Neural crest cell (in vitro differentiated cells): ENCODE data around the gene PMFBP1. TPM values are rescaled to one million over a fixed set of nuclear protein-coding genes. Genes with fewer than 3 reads are reported as not detected.

ENCODE experiments used
- DNase-seq: peaks from one replicate; pipeline ENCODE4 v3.0.0; 2021; ENCODE audit warnings: low read depth, mixed read lengths, low spot score
- H3K27ac Mint-ChIP-seq: one replicate; pipeline ENCODE4 v1.8.0; 2021; ENCODE audit warnings: mild to moderate bottlenecking, mixed read lengths; ENCODE audit not compliant: unreplicated experiment
- H3K27me3 Mint-ChIP-seq: 2 replicates; pipeline ENCODE4 v1.8.0; 2021; ENCODE audit warnings: low read depth, mild to moderate bottlenecking, mixed read lengths
- H3K36me3 Mint-ChIP-seq: 2 replicates; pipeline ENCODE4 v1.8.0; 2021; ENCODE audit warnings: low read depth, mild to moderate bottlenecking, mixed read lengths
- H3K4me1 Mint-ChIP-seq: 2 replicates; pipeline ENCODE4 v1.8.0; 2021; ENCODE audit warnings: mixed read lengths
- H3K4me3 Mint-ChIP-seq: one replicate; pipeline ENCODE4 v1.8.0; 2021; ENCODE audit warnings: mild to moderate bottlenecking, mixed read lengths
- H3K9me3 Mint-ChIP-seq: 2 replicates; pipeline ENCODE4 v1.8.0; 2021; ENCODE audit warnings: mixed read lengths
- CTCF ChIP-seq: fragments of 200-600 bp; sonication (generic); conservative IDR thresholded peaks from 2 replicates; pipeline ENCODE4 v1.5.0; 2021; ENCODE audit warnings: antibody characterized with exemption, mild to moderate bottlenecking
- total RNA-seq: library from RNA; stranded (reverse); gene quantifications from 2 replicates; pipeline ENCODE4 v1.2.1, GENCODE V29; 2021

The PMFBP1 gene
- total RNA-seq, 1 donor from 2014 or later: 4.0 TPM

DNA sequence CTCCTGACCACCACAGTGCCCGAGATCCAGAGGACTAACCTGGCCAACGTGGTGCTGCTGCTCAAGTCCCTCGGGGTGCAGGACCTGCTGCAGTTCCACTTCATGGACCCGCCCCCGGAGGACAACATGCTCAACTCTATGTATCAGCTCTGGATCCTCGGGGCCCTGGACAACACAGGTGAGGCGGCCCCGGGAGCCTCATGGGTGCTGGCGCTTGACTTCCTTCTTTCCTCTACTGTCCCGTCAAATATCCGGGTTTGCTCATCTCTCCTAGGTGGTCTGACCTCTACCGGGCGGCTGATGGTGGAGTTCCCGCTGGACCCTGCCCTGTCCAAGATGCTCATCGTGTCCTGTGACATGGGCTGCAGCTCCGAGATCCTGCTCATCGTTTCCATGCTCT, 64.6 kb downstream of the PMFBP1 start:
- no peak for TF ChIP-seq CTCF
- Mint-ChIP-seq H3K4me1 (no peaks in the 10 kb centered on the region), H3K27me3 (no peaks in the 10 kb centered on the region), H3K4me3 (no peak overlapping the region), H3K9me3 (no peaks in the 10 kb centered on the region), H3K36me3 (peaks cover 17% of the 10 kb centered on the region), H3K27ac (no peak overlapping the region)
- no peak for DNase-seq

DNA sequence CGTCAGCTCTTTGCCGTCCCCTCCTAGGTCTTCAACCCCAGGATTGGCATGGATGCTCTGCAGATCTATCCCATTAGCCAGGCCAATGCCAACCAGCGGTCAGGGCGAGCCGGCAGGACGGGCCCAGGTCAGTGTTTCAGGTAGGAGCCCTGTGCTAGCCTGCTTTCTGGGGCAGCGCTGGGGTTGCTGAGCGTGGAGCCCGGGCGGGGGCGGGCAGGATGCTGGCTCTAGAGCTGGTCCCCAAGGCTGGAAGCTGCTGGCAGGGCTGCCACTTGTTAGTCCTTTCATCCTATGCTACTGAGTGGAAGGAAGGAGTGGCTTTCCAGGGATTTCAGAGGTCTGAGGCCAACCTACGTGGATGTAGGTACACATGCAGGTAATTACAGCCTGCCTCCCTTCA, 66.0 kb downstream of the PMFBP1 start:
- H3K27ac Mint-ChIP-seq: no peak overlapping the region
- H3K36me3 Mint-ChIP-seq: peaks cover 15% of the 10 kb centered on the region
- H3K4me3 Mint-ChIP-seq: no peak overlapping the region
- no peaks in the 10 kb centered on the region for H3K27me3 Mint-ChIP-seq
- H3K9me3 Mint-ChIP-seq: no peaks in the 10 kb centered on the region
- TF ChIP-seq CTCF: no peak
- no peak for DNase-seq
- no peaks in the 10 kb centered on the region for H3K4me1 Mint-ChIP-seq

GRCh38 chr16:72104905-72105304, 67.0 kb downstream of the PMFBP1 start:
- H3K27me3 Mint-ChIP-seq: no peaks in the 10 kb centered on the region
- TF ChIP-seq CTCF: no peak
- DNase-seq: no peak
- no peak overlapping the region for H3K27ac Mint-ChIP-seq
- H3K9me3 Mint-ChIP-seq: no peaks in the 10 kb centered on the region
- no peak overlapping the region for H3K4me3 Mint-ChIP-seq
- H3K4me1 Mint-ChIP-seq: no peaks in the 10 kb centered on the region
- peaks cover 15% of the 10 kb centered on the region for H3K36me3 Mint-ChIP-seq

DNA sequence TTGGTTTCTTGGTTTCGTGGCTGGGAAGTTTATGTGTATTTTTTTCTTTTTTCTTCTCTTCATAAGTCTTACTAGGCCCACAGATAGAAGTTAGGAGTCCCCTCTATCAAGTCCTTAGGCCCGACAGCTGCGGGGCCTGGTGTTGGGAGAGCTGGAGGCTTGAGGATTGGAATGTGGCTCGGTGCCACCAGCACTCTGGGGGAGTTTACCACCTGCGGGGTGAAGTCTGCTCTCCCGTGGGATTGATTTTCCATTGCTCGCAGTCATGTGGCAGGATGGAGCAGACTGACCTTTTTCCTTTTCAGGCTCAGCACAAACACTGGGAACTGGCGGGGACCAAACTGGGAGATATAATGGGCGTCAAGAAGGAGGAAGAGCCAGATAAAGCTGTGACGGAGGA, 70.8 kb downstream of the PMFBP1 start:
- no peak overlapping the region for H3K27ac Mint-ChIP-seq
- no peaks in the 10 kb centered on the region for H3K4me1 Mint-ChIP-seq
- no peak overlapping the region for H3K4me3 Mint-ChIP-seq
- no peak for DNase-seq
- peaks cover 23% of the 10 kb centered on the region for H3K36me3 Mint-ChIP-seq
- no peaks in the 10 kb centered on the region for H3K9me3 Mint-ChIP-seq
- H3K27me3 Mint-ChIP-seq: no peaks in the 10 kb centered on the region
- no peak for TF ChIP-seq CTCF

DNA sequence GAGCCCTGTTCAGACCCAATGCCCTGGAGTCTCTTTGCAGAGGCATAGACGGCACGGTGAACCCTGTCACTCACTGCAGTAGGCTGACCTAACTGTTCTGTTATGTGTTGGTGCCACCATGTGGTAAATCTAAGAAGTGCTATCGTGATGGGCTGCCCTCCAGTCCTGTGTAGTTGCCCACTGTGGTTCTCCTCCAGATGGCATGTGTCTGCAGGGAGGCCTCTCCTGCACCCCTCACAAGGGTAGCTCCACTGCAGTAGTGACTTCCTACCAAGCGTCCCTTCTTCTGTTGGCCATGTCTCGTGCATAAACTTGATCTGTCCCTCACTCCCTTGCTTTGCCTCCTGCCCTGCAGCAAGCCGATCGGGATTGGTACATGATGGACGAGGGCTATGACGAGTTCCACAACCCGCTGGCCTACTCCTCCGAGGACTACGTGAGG, 72.6 kb downstream of the PMFBP1 start:
- peak overlapping the region; percentile 61 for H3K4me3 Mint-ChIP-seq
- peak; percentile 50 for DNase-seq
- H3K4me1 Mint-ChIP-seq: peaks cover 8% of the 10 kb centered on the region
- H3K36me3 Mint-ChIP-seq: peaks cover 16% of the 10 kb centered on the region
- no peaks in the 10 kb centered on the region for H3K9me3 Mint-ChIP-seq
- peak; percentile 62 for TF ChIP-seq CTCF
- H3K27me3 Mint-ChIP-seq: no peaks in the 10 kb centered on the region
- no peak overlapping the region for H3K27ac Mint-ChIP-seq

- no peak for TF ChIP-seq CTCF
- DNase-seq: no peak
- Mint-ChIP-seq H3K4me1 (peaks cover 8% of the 10 kb centered on the region), H3K27me3 (no peaks in the 10 kb centered on the region), H3K36me3 (peaks cover 16% of the 10 kb centered on the region), H3K4me3 (peak overlapping the region; percentile 61), H3K9me3 (no peaks in the 10 kb centered on the region), H3K27ac (no peak overlapping the region)
Measured at GRCh38 chr16:72098936-72099335, 73.0 kb downstream of the PMFBP1 start.
